Measurements from ENCODE around the gene COG6. TPM values are rescaled to one million over a fixed set of nuclear protein-coding genes. Genes with fewer than 3 reads are reported as not detected.

The COG6 gene
- total RNA-seq, 1 experiment from 2014 or later, result 30.6 TPM

DNA sequence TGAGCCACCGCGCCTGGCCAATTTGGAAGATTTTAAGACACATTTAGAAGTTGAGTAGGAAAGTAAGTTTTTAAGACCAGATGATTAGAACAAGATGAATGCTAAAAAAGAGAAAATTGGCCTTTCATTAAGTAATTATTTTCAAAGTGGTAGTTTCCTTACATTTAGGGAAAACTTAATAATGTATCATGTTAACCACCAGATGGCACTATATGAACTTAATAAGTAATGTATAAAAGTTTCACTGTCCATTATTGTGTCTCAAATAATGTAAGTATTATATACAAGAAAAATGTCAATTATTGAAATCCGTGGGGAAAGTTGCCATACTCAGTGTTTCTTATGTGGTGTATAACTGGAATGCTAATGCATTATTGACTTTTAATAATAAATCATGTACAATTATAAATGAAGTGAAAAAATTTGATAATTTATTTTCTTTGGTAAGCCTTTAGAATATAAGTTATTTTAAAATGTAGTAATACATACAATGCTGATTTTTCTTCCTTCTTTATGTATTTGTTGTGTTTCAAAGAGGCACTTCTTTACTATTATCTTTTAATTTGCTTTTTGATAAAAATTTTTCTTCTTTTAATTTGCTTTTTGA is 29.2 kb downstream of the COG6 start:
- Histone ChIP-seq H3K9me3 (ENCODE audit: low read length) (no peaks in the 10 kb centered on the region), H3K27me3 (ENCODE audit: low read length) (no peaks in the 10 kb centered on the region), H3K27ac (ENCODE audit: low read length) (peak overlapping the region; percentile 81), H3K9me2 (replicated peaks; ENCODE audit: insufficient read depth, low read length) (no peaks in the 10 kb centered on the region), H3K79me2 (ENCODE audit: low read length) (no peaks in the 10 kb centered on the region), H3K36me3 (ENCODE audit: insufficient read depth, low read length) (peaks cover 24% of the 10 kb centered on the region), H4K20me1 (ENCODE audit: insufficient read depth, low read depth, low read length) (no peaks in the 10 kb centered on the region), H3K9ac (ENCODE audit: low read length) (no peak overlapping the region), H3K4me2 (ENCODE audit: low read depth, low read length, poor library complexity, severe bottlenecking) (peak overlapping the region; percentile 67), H3K4me1 (ENCODE audit: low read length) (peaks cover 59% of the 10 kb centered on the region), H2AFZ (ENCODE audit: low read length) (no peak overlapping the region), H3K4me3 (ENCODE audit: low read length) (no peak overlapping the region)
- DNase-seq, result peak; percentile 88

DNA sequence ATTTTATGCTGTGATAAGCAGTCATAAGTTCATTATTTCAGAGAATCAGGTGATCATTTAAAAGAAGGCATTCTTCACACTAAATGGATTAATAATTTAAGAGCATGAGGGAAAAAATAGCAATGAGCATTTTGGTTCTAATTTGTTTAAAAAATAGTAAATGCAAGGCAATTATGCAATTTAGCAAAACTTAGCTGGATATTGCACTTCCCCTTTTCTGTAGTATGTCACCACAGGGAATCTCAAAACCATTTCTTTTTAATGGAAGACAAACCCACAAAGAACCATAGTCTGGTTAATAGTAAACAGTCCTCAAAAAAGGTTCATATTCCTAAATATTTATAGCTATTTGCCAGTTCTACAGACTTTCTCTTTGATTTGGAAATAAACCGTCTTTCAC is 30.2 kb downstream of the COG6 start:
- no peaks in the 10 kb centered on the region for H3K9me3 ChIP-seq (ENCODE audit: low read length)
- peak overlapping the region; percentile 63; the same call in 1 of the 2 replicates for H2AFZ ChIP-seq (ENCODE audit: low read length)
- H3K4me3 ChIP-seq (ENCODE audit: low read length), result peak overlapping the region; percentile 26

DNA sequence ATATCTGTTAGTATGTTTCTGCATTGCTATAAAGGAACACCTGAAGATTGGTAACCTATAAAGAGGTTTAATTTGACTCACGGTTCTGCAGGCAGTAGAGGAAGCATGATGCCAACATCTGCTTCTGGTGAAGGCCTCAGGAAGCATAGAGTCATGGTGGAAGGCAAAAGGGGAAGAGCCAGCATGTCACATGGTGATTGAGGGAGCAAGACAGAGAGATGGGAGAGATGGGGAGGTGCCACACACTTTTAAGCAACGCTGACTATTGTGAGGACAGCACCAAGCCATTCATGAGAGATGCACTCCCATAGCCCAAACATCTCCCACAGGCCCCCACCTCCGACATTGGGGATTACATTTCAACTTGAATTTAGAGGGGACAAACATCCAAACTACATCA is 32.8 kb downstream of the COG6 start:
- H3K79me2 ChIP-seq (ENCODE audit: low read length), result no peaks in the 10 kb centered on the region
- H4K20me1 ChIP-seq (ENCODE audit: insufficient read depth, low read depth, low read length), result no peaks in the 10 kb centered on the region
- H3K36me3 ChIP-seq (ENCODE audit: insufficient read depth, low read length), result peaks cover 14% of the 10 kb centered on the region
- peak overlapping the region; percentile 31; the same call in 1 of the 2 replicates for H3K9ac ChIP-seq (ENCODE audit: low read length)
- no peaks in the 10 kb centered on the region for H3K27me3 ChIP-seq (ENCODE audit: low read length)
- H3K9me2 ChIP-seq (replicated peaks; ENCODE audit: insufficient read depth, low read length), result no peaks in the 10 kb centered on the region
- DNase-seq, result no peak
- no peak overlapping the region for H3K4me3 ChIP-seq (ENCODE audit: low read length)
- H2AFZ ChIP-seq (ENCODE audit: low read length), result 0 out of 2 replicates have a peak overlapping the region, but pooled peaks have one; percentile 5
- H3K9me3 ChIP-seq (ENCODE audit: low read length), result no peaks in the 10 kb centered on the region
- peak overlapping the region; percentile 81 for H3K27ac ChIP-seq (ENCODE audit: low read length)
- peaks cover 56% of the 10 kb centered on the region for H3K4me1 ChIP-seq (ENCODE audit: low read length)
- peak overlapping the region; percentile 28 for H3K4me2 ChIP-seq (ENCODE audit: low read depth, low read length, poor library complexity, severe bottlenecking)

More for the DNA sequence above, 30.2 kb downstream of the COG6 start:
- Histone ChIP-seq H3K79me2 (ENCODE audit: low read length) (no peaks in the 10 kb centered on the region), H3K9ac (ENCODE audit: low read length) (no peak overlapping the region), H3K9me2 (replicated peaks; ENCODE audit: insufficient read depth, low read length) (no peaks in the 10 kb centered on the region), H3K4me1 (ENCODE audit: low read length) (peaks cover 64% of the 10 kb centered on the region), H3K36me3 (ENCODE audit: insufficient read depth, low read length) (peaks cover 18% of the 10 kb centered on the region), H3K27me3 (ENCODE audit: low read length) (no peaks in the 10 kb centered on the region), H3K4me2 (ENCODE audit: low read depth, low read length, poor library complexity, severe bottlenecking) (peak overlapping the region; percentile 67), H4K20me1 (ENCODE audit: insufficient read depth, low read depth, low read length) (no peaks in the 10 kb centered on the region), H3K27ac (ENCODE audit: low read length) (peak overlapping the region; percentile 81)
- peak; percentile 76 for DNase-seq

DNA sequence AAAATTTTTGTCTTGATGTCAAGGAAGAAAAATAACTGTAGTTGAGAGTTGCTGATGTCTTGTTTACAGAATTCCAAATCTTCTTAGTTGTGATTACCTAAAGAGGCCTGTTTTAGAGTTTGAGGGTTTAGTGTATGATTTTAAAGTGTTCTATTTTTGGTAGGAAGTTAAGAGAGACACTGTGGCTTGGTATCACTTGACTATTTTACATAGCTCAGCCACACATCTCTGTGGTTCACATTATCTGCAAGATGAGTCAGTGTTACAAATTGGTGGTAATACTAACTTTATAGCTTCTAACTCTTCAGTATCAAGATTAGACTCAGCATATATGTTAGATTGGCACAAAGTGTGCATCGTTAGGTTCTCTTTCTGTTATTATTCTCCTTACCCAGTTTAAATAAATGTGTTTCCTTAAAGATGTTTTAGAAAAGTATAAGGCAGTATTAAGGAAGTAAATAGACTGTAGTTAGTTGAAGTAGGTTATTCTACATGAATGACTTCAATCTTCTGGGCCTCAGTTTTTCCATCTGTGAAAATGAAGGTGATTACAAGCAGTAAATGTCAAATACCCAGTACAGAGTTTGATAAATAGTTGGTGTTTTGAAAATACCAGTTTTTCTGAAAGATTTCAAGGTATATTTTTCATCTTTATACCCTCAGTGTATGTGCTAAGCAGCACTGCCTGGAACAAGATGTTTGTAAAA is 33.4 kb downstream of the COG6 start:
- H3K4me2 ChIP-seq (ENCODE audit: low read depth, low read length, poor library complexity, severe bottlenecking), result peak overlapping the region; percentile 28
- peak; percentile 53 for DNase-seq
- peaks cover 56% of the 10 kb centered on the region for H3K4me1 ChIP-seq (ENCODE audit: low read length)
- peak overlapping the region; percentile 81 for H3K27ac ChIP-seq (ENCODE audit: low read length)
- H4K20me1 ChIP-seq (ENCODE audit: insufficient read depth, low read depth, low read length), result no peaks in the 10 kb centered on the region
- H2AFZ ChIP-seq (ENCODE audit: low read length), result 0 out of 2 replicates have a peak overlapping the region, but pooled peaks have one; percentile 5
- H3K79me2 ChIP-seq (ENCODE audit: low read length), result no peaks in the 10 kb centered on the region
- no peaks in the 10 kb centered on the region for H3K27me3 ChIP-seq (ENCODE audit: low read length)
- H3K4me3 ChIP-seq (ENCODE audit: low read length), result 0 out of 2 replicates have a peak overlapping the region, but pooled peaks have one; percentile 5
- peaks cover 14% of the 10 kb centered on the region for H3K36me3 ChIP-seq (ENCODE audit: insufficient read depth, low read length)
- H3K9ac ChIP-seq (ENCODE audit: low read length), result peak overlapping the region; percentile 31
- no peaks in the 10 kb centered on the region for H3K9me3 ChIP-seq (ENCODE audit: low read length)
- H3K9me2 ChIP-seq (replicated peaks; ENCODE audit: insufficient read depth, low read length), result no peaks in the 10 kb centered on the region

DNA sequence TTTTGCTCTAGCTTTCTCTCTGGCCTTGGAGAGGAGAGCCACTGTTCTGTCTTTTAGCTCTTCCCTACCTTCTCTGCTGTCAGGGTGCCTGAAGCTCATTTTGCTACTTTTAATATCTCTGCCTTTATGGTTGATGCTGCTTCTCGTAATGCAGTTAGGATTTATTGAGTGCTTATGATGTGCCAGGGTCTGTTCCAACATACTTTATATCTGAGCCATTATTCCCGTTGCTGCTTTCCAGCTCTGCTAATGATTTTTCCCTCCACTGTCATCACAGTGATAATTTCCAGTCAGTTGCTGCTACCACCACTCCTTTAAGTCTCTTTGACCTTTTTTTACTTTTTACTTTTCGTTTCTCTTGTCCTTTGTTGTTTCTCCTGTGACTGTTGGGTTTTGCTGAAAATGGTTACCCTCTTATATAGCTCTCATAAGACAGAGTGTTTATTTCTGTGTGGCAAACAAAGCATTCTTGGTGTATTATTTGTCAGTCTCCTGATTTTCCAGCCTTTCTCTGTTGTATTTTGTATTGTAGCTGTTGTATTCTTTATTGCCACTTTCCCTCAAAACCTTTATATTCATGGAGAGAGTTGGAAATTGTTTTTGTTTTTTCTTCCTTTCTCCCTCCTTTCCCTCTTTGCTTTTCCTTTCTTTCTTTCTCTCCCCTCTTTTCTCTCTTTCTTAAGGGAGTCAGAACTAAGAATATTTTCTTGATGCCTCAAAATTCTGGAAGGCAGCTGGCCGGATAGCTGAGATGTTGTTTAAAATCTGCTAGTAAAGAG is 37.4 kb downstream of the COG6 start:
- Histone ChIP-seq H3K36me3 (ENCODE audit: insufficient read depth, low read length) (peaks cover 12% of the 10 kb centered on the region), H3K4me3 (ENCODE audit: low read length) (no peak overlapping the region), H3K9ac (ENCODE audit: low read length) (no peak overlapping the region), H3K9me2 (replicated peaks; ENCODE audit: insufficient read depth, low read length) (no peaks in the 10 kb centered on the region), H3K4me2 (ENCODE audit: low read depth, low read length, poor library complexity, severe bottlenecking) (no peak overlapping the region), H3K27me3 (ENCODE audit: low read length) (no peaks in the 10 kb centered on the region), H2AFZ (ENCODE audit: low read length) (no peak overlapping the region), H3K27ac (ENCODE audit: low read length) (no peak overlapping the region), H3K4me1 (ENCODE audit: low read length) (peaks cover 23% of the 10 kb centered on the region), H4K20me1 (ENCODE audit: insufficient read depth, low read depth, low read length) (no peaks in the 10 kb centered on the region), H3K9me3 (ENCODE audit: low read length) (no peaks in the 10 kb centered on the region), H3K79me2 (ENCODE audit: low read length) (no peaks in the 10 kb centered on the region)
- DNase-seq, result no peak

DNA sequence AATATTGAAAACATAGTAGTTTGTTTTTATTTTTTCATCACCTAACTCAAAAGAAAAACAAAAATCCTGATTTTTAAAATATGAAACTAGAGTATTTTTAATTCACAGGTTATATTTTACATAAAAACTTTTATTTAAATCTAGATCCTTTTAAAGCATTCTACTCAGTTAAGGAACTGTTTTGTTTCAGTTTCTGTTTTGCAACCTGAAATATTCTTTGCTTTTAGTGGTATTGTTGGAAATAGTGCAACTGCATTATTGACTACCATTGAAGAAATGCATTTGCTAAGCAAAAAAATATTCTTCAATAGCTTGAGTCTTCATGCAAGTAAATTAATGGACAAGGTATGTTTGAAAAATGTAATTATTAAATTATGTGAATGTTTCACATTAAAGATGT is 43.8 kb downstream of the COG6 start:
- H3K9ac ChIP-seq (ENCODE audit: low read length), result no peak overlapping the region
- no peak overlapping the region for H3K27ac ChIP-seq (ENCODE audit: low read length)
- no peaks in the 10 kb centered on the region for H3K9me3 ChIP-seq (ENCODE audit: low read length)
- peaks cover 17% of the 10 kb centered on the region for H3K4me1 ChIP-seq (ENCODE audit: low read length)
- H3K79me2 ChIP-seq (ENCODE audit: low read length), result no peaks in the 10 kb centered on the region
- no peak overlapping the region for H2AFZ ChIP-seq (ENCODE audit: low read length)
- H3K4me2 ChIP-seq (ENCODE audit: low read depth, low read length, poor library complexity, severe bottlenecking), result no peak overlapping the region
- H3K4me3 ChIP-seq (ENCODE audit: low read length), result no peak overlapping the region
- H3K36me3 ChIP-seq (ENCODE audit: insufficient read depth, low read length), result peaks cover 3% of the 10 kb centered on the region; the same call in 1 of the 2 replicates
- DNase-seq, result no peak
- H3K9me2 ChIP-seq (replicated peaks; ENCODE audit: insufficient read depth, low read length), result no peaks in the 10 kb centered on the region
- no peaks in the 10 kb centered on the region for H3K27me3 ChIP-seq (ENCODE audit: low read length)
- H4K20me1 ChIP-seq (ENCODE audit: insufficient read depth, low read depth, low read length), result no peaks in the 10 kb centered on the region

DNA sequence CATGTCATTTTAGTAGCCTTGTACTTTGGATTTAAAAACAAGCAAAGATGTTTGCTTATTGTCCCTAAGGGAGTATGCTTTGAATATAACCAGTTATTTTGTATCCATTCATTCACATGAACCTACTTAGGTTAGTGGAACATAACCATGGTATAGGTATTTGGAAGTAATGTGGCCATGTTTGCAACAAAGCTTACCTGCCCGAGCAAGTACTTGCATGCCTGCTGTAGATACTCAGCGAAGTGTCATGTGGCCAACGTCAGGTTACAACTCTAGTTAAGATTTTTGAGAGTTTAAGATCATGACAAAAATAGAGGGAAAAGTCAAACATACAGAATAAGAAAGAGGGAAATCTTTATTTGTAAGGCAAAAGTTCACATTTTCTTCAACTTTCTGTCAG is 57.2 kb downstream of the COG6 start:
- H4K20me1 ChIP-seq (ENCODE audit: insufficient read depth, low read depth, low read length), result no peaks in the 10 kb centered on the region
- no peaks in the 10 kb centered on the region for H3K27me3 ChIP-seq (ENCODE audit: low read length)
- no peak for DNase-seq
- H2AFZ ChIP-seq (ENCODE audit: low read length), result no peak overlapping the region
- H3K4me3 ChIP-seq (ENCODE audit: low read length), result no peak overlapping the region
- H3K9me3 ChIP-seq (ENCODE audit: low read length), result no peaks in the 10 kb centered on the region
- H3K4me2 ChIP-seq (ENCODE audit: low read depth, low read length, poor library complexity, severe bottlenecking), result no peak overlapping the region
- H3K36me3 ChIP-seq (ENCODE audit: insufficient read depth, low read length), result peaks cover 9% of the 10 kb centered on the region; the same call in 1 of the 2 replicates
- no peaks in the 10 kb centered on the region for H3K9me2 ChIP-seq (replicated peaks; ENCODE audit: insufficient read depth, low read length)
- H3K27ac ChIP-seq (ENCODE audit: low read length), result no peak overlapping the region
- H3K79me2 ChIP-seq (ENCODE audit: low read length), result no peaks in the 10 kb centered on the region; the same call in none of the 2 replicates
- H3K4me1 ChIP-seq (ENCODE audit: low read length), result no peaks in the 10 kb centered on the region
- H3K9ac ChIP-seq (ENCODE audit: low read length), result no peak overlapping the region

DNA sequence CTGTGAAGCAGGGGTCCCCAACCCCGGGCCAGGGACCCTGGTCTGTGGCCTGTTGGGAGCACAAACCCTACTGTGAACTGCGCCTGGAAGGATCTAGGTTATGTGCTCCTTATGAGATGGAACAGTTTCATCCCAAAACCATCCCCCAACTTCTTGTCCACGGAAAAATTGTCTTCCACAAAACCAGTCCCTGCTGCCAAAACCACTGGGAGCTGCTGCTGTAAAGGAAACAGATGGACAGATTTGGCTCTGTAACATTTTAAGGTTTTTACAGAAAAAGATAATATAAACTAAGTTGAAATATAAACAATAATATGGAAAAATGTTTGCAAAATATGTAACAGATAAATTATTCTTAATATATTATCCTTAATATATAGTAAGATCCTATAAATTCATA is 73.7 kb downstream of the COG6 start:
- H3K4me3 ChIP-seq (ENCODE audit: low read length), result no peak overlapping the region
- H3K4me2 ChIP-seq (ENCODE audit: low read depth, low read length, poor library complexity, severe bottlenecking), result no peak overlapping the region
- no peak overlapping the region for H2AFZ ChIP-seq (ENCODE audit: low read length)
- H3K27ac ChIP-seq (ENCODE audit: low read length), result no peak overlapping the region
- no peak for DNase-seq
- no peaks in the 10 kb centered on the region for H4K20me1 ChIP-seq (ENCODE audit: insufficient read depth, low read depth, low read length)
- H3K9me2 ChIP-seq (replicated peaks; ENCODE audit: insufficient read depth, low read length), result no peaks in the 10 kb centered on the region
- H3K27me3 ChIP-seq (ENCODE audit: low read length), result no peaks in the 10 kb centered on the region
- H3K9ac ChIP-seq (ENCODE audit: low read length), result no peak overlapping the region
- no peaks in the 10 kb centered on the region for H3K9me3 ChIP-seq (ENCODE audit: low read length)
- H3K36me3 ChIP-seq (ENCODE audit: insufficient read depth, low read length), result peaks cover 20% of the 10 kb centered on the region
- no peaks in the 10 kb centered on the region for H3K79me2 ChIP-seq (ENCODE audit: low read length)
- no peaks in the 10 kb centered on the region for H3K4me1 ChIP-seq (ENCODE audit: low read length)
